Activated CD4-positive, CD25-positive, alpha-beta regulatory T cell treated with anti-CD3 and anti-CD28 coated beads, Interleukin-2, amount 50 U/mL, for 24 hours (primary cell): ENCODE measurements around the gene NCAN.

ENCODE experiments used
- ATAC-seq, 2 donors: fragments of 150-1000 bp; cut with Tn5 transposase; one replicate each; pipeline ENCODE4 v1.10.0; 2021; ENCODE audit warnings: mild to moderate bottlenecking in 1 of 2, moderate library complexity in 1 of 2

Gene NCAN

DNA sequence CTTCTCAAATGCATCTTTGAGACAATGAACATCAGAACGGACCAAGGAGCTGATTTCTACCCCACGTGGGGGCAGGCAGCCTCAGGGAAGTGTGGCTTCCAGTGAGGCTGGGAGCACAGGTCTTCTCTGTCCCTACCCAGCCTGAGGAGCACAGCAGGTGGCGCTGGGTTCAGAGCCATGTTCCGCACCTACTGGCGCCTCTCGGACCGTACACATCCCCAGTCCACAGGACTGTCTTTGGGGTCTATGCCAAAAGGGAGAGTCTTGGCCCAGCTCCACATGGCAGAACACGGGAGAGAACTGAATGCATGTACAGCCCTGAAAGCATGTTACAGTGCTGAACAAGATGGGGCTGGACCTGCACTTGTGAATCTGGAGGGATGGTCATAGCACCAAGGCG, 86.0 kb downstream of the NCAN start:
- ATAC-seq = no peak

DNA sequence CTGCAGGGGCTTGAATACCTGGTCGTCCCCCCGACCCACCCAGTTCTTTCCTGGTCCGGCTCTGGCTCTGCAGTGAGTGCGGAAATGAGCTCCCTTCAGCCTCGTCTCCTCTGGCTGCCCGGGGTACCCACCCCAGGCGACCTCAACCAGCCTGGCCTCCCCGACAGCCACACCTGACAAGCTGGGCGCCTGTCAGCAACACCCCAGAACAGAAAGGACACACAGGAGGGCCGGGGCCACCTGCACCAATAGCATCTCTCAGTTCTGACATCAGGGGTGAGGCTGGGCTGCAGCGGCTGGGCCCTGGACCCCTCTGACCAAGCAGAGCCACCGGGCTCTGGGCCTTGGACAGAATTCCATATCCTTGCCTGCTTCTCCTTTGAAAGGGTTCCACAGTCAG, 88.9 kb downstream of the NCAN start:
- ATAC-seq = no peak
